ENCODE measurements around the gene NDUFS1.
"Not testable (repeated sequence)": the region's sequence is repeated elsewhere in the genome, so short reads cannot be mapped to it uniquely, and the experiment has no call there.

The NDUFS1 gene

GRCh38 chr2:206098471-206098870 is 60.8 kb downstream of the NDUFS1 start:
- DNase-seq (ENCODE audit: low read depth in 2 of 2): no peak

- DNase-seq (ENCODE audit: low read depth in 2 of 2): no peak
Measured at GRCh38 chr2:206096876-206097275, 62.4 kb downstream of the NDUFS1 start.

- no peak for DNase-seq (ENCODE audit: low read depth in 2 of 2)
Measured at GRCh38 chr2:206095536-206096332, 63.5 kb downstream of the NDUFS1 start.

GRCh38 chr2:206092297-206092696 is 66.9 kb downstream of the NDUFS1 start:
- no peak for DNase-seq (ENCODE audit: low read depth in 2 of 2)

GRCh38 chr2:206088248-206088647 is 71.0 kb downstream of the NDUFS1 start:
- DNase-seq (ENCODE audit: low read depth in 2 of 2): no peak

- no peak for DNase-seq (ENCODE audit: low read depth in 2 of 2)
Measured at GRCh38 chr2:206086716-206087350, 72.4 kb downstream of the NDUFS1 start.

- peak; percentile 54 to 58 for DNase-seq (ENCODE audit: low read depth in 2 of 2)
Measured at GRCh38 chr2:206085742-206086445, 73.3 kb downstream of the NDUFS1 start, which contains the start of gene INO80D. Gene INO80D, minus strand, starts transcription at chr2:206086174. Its CDS starts 23,158 bp downstream, at chr2:206063016.

GRCh38 chr2:206084870-206085741 is 74.1 kb downstream of the NDUFS1 start:
- peak in 1 of 2 donors; percentile 12 for DNase-seq (ENCODE audit: low read depth in 2 of 2)

- DNase-seq (ENCODE audit: low read depth in 2 of 2): no peak
Measured at GRCh38 chr2:206084439-206084869, 74.8 kb downstream of the NDUFS1 start.

- no peak for DNase-seq (ENCODE audit: low read depth in 2 of 2)
Measured at GRCh38 chr2:206083602-206084438, 75.4 kb downstream of the NDUFS1 start.

- no peak for DNase-seq (ENCODE audit: low read depth in 2 of 2)
Measured at GRCh38 chr2:206082298-206082843, 76.9 kb downstream of the NDUFS1 start.

GRCh38 chr2:206080927-206081326 is 78.3 kb downstream of the NDUFS1 start:
- DNase-seq (ENCODE audit: low read depth in 2 of 2): no peak

- DNase-seq (ENCODE audit: low read depth in 2 of 2): no peak
Measured at GRCh38 chr2:206079699-206080465, 79.4 kb downstream of the NDUFS1 start.

GRCh38 chr2:206077879-206078278 is 81.4 kb downstream of the NDUFS1 start:
- DNase-seq (ENCODE audit: low read depth in 2 of 2): not testable (repeated sequence)

- DNase-seq (ENCODE audit: low read depth in 2 of 2): no peak
Measured at GRCh38 chr2:206075113-206075512, 84.1 kb downstream of the NDUFS1 start.

- no peak for DNase-seq (ENCODE audit: low read depth in 2 of 2)
Measured at GRCh38 chr2:206071807-206072206, 87.4 kb downstream of the NDUFS1 start.

GRCh38 chr2:206069417-206069816 is 89.8 kb downstream of the NDUFS1 start:
- no peak for DNase-seq (ENCODE audit: low read depth in 2 of 2)

- DNase-seq (ENCODE audit: low read depth in 2 of 2): no peak
Measured at GRCh38 chr2:206068207-206068606, 91.0 kb downstream of the NDUFS1 start.
